Activated CD4-positive, alpha-beta T cell treated with anti-CD3 and anti-CD28 coated beads, Interleukin-2, amount 50 U/mL, for 16 hours (primary cell): ENCODE measurements around the gene ARHGAP20.
"Not testable (repeated sequence)": the region's sequence is repeated elsewhere in the genome, so short reads cannot be mapped to it uniquely, and the experiment has no call there.

Experiments used
- DNase-seq: peaks from one replicate; pipeline ENCODE4 v3.0.0-alpha.2; 2020

ARHGAP20 gene

GRCh38 chr11:110716361-110716760, 4.1 kb upstream of the ARHGAP20 start:
- no peak for DNase-seq

- DNase-seq = no peak
Measured at GRCh38 chr11:110715541-110715940, 3.3 kb upstream of the ARHGAP20 start.

- DNase-seq = no peak
Measured at GRCh38 chr11:110713449-110713776, 1.2 kb upstream of the ARHGAP20 start.

GRCh38 chr11:110712659-110713448, 617 bp upstream of the ARHGAP20 start:
- no peak for DNase-seq

GRCh38 chr11:110711448-110711775, 825 bp downstream of the ARHGAP20 start:
- DNase-seq = no peak

GRCh38 chr11:110710628-110711381, 1.4 kb downstream of the ARHGAP20 start:
- no peak for DNase-seq

GRCh38 chr11:110704210-110704864, 7.9 kb downstream of the ARHGAP20 start:
- no peak for DNase-seq

GRCh38 chr11:110691926-110692325, 20.3 kb downstream of the ARHGAP20 start:
- no peak for DNase-seq

- no peak for DNase-seq
Measured at GRCh38 chr11:110689306-110689705, 22.9 kb downstream of the ARHGAP20 start.

GRCh38 chr11:110679323-110679975, 32.8 kb downstream of the ARHGAP20 start:
- no peak for DNase-seq

GRCh38 chr11:110675548-110675947, 36.7 kb downstream of the ARHGAP20 start:
- DNase-seq = no peak

- no peak for DNase-seq
Measured at GRCh38 chr11:110665689-110666465, 46.4 kb downstream of the ARHGAP20 start.

GRCh38 chr11:110655967-110656366, 56.3 kb downstream of the ARHGAP20 start:
- DNase-seq = no peak

- DNase-seq = no peak
Measured at GRCh38 chr11:110654456-110654855, 57.8 kb downstream of the ARHGAP20 start.

GRCh38 chr11:110645253-110645652, 67.0 kb downstream of the ARHGAP20 start:
- DNase-seq = no peak

- no peak for DNase-seq
Measured at GRCh38 chr11:110634370-110634769, 77.9 kb downstream of the ARHGAP20 start.

GRCh38 chr11:110631551-110631950, 80.7 kb downstream of the ARHGAP20 start:
- no peak for DNase-seq

GRCh38 chr11:110629594-110629993, 82.6 kb downstream of the ARHGAP20 start:
- DNase-seq = no peak

- DNase-seq = no peak
Measured at GRCh38 chr11:110621826-110622225, 90.4 kb downstream of the ARHGAP20 start.

- not testable (repeated sequence) for DNase-seq
Measured at GRCh38 chr11:110619366-110619765, 92.9 kb downstream of the ARHGAP20 start.

GRCh38 chr11:110614031-110614430, 98.2 kb downstream of the ARHGAP20 start:
- no peak for DNase-seq

- no peak for DNase-seq
Measured at GRCh38 chr11:110613197-110613918, 98.9 kb downstream of the ARHGAP20 start.
